Thyroid gland (tissue), 4 donors: Measurements from ENCODE around the gene GPRIN2.

Source experiments
- POLR2A ChIP-seq, 2 donors: fragments of 450-650 bp; IDR thresholded peaks; one replicate each; pipeline ENCODE4 v1.6.1; 2017; ENCODE audit warnings: antibody characterized with exemption in 2 of 2, mild to moderate bottlenecking in 2 of 2, moderate library complexity in 1 of 2
- TF ChIP-seq, protein P1 (sequence below), 6 experiments: fragments of 200-600 bp in 3 of 6; fragments of 450-650 bp in 3 of 6; sonication (generic) in 3 of 6; IDR thresholded peaks; one replicate each; pipeline ENCODE4 v1.5.1; 2016 to 2019; ENCODE audit warnings: antibody characterized with exemption in 6 of 6, mild to moderate bottlenecking in 2 of 6, inconsistent platforms in 1 of 6, moderate library complexity in 1 of 6

GRCh38 chr10:46514431-46514861 is 42.0 kb downstream of the GPRIN2 start:
- no peak for TF ChIP-seq POLR2A (IDR thresholded peaks at IDR 0.05)
- TF ChIP-seq, protein P1, sequence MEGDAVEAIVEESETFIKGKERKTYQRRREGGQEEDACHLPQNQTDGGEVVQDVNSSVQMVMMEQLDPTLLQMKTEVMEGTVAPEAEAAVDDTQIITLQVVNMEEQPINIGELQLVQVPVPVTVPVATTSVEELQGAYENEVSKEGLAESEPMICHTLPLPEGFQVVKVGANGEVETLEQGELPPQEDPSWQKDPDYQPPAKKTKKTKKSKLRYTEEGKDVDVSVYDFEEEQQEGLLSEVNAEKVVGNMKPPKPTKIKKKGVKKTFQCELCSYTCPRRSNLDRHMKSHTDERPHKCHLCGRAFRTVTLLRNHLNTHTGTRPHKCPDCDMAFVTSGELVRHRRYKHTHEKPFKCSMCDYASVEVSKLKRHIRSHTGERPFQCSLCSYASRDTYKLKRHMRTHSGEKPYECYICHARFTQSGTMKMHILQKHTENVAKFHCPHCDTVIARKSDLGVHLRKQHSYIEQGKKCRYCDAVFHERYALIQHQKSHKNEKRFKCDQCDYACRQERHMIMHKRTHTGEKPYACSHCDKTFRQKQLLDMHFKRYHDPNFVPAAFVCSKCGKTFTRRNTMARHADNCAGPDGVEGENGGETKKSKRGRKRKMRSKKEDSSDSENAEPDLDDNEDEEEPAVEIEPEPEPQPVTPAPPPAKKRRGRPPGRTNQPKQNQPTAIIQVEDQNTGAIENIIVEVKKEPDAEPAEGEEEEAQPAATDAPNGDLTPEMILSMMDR (IDR thresholded peaks at IDR 0.05) = no peak
